Measurements from ENCODE around the gene DCLK1. TPM values are rescaled to one million over a fixed set of nuclear protein-coding genes. Genes with fewer than 3 reads are reported as not detected.
"Not testable (repeated sequence)": the region's sequence is repeated elsewhere in the genome, so short reads cannot be mapped to it uniquely, and the experiment has no call there.

Gene DCLK1
- total RNA-seq, 2 donors from 2014 or later: not detected

GRCh38 chr13:35966951-35967350, 164.2 kb downstream of the DCLK1 start:
- not testable (repeated sequence) for H3K4me3 Mint-ChIP-seq; H3K4me1 Mint-ChIP-seq; H3K27me3 Mint-ChIP-seq; ATAC-seq; DNase-seq; H3K27ac Mint-ChIP-seq; H3K9me3 ChIP-seq (ENCODE audit: control insufficient read depth, low read length, poor library complexity, severe bottlenecking); H3K36me3 Mint-ChIP-seq (ENCODE audit: low read depth)

DNA sequence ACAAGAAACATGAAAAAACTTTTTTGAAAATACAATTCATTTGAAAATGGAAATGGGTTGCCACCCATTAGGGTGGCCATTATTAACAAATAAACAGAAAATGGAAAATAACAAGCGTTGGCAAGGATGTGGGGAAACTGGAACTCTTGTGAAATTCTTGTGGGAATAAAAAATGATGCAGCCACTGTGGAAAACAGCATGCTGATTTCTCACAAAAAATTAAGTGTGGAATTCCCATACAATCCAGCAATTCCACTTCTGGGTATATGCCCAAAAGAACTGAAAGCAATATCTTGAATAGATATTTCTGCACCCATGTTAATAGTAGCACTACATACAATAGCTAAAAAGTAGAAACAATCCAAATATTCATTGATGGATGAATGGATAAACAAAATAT, 165.2 kb downstream of the DCLK1 start:
- Mint-ChIP-seq H3K36me3 (ENCODE audit: low read depth) (no peaks in the 10 kb centered on the region), H3K4me3 (no peak overlapping the region), H3K4me1 (no peaks in the 10 kb centered on the region), H3K27ac (no peak overlapping the region), H3K27me3 (peaks cover 2% of the 10 kb centered on the region)
- no peak for DNase-seq
- no peak for ATAC-seq
- no peaks in the 10 kb centered on the region for H3K9me3 ChIP-seq (ENCODE audit: control insufficient read depth, low read length, poor library complexity, severe bottlenecking)

DNA sequence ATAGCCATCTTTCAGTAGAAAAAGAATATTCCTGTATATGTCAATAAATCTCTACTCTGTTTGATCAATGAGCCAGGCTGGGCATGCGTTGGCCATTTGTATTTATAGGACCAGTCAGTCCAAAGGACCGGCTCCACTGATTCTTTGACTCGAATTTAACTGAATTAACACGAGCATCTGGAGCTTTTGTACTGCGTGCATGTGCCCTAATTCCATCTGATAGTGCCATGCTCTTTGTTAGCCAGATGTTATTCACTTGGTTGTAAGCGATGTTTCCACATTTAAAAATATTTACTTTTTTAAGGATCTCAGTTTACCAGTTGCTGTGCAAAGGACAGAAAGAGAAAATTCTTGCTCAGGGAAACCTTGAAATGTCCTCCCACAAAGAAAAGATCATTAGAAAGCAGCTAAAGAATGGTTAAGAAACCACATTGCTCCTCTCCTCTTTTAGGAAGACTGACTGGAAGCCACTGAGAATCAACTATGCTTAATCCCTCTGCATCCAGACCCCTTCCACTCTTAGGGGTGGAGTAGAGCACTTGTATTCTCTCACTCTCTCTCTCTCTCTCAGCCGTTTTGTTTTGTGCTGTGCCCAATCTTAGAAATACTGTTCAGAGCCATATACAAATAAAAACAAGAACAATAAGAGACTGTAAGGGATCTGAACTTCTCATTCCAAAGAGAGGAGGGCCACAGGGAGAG, 165.8 kb downstream of the DCLK1 start:
- Mint-ChIP-seq H3K36me3 (ENCODE audit: low read depth) (no peaks in the 10 kb centered on the region), H3K27me3 (no peaks in the 10 kb centered on the region), H3K4me3 (no peak overlapping the region), H3K27ac (no peak overlapping the region), H3K4me1 (no peaks in the 10 kb centered on the region)
- no peaks in the 10 kb centered on the region for H3K9me3 ChIP-seq (ENCODE audit: control insufficient read depth, low read length, poor library complexity, severe bottlenecking)
- no peak for ATAC-seq
- DNase-seq: no peak

GRCh38 chr13:35964863-35965180, 166.4 kb downstream of the DCLK1 start:
- no peaks in the 10 kb centered on the region for H3K4me1 Mint-ChIP-seq
- no peak for ATAC-seq

GRCh38 chr13:35964011-35964862, 166.9 kb downstream of the DCLK1 start:
- no peak for ATAC-seq
- H3K9me3 ChIP-seq (ENCODE audit: control insufficient read depth, low read length, poor library complexity, severe bottlenecking): no peaks in the 10 kb centered on the region
- Mint-ChIP-seq H3K27ac (no peak overlapping the region), H3K27me3 (no peaks in the 10 kb centered on the region), H3K36me3 (ENCODE audit: low read depth) (no peaks in the 10 kb centered on the region), H3K4me3 (no peak overlapping the region), H3K4me1 (no peaks in the 10 kb centered on the region)
- DNase-seq: no peak

More at GRCh38 chr13:35964863-35965180, 166.4 kb downstream of the DCLK1 start:
- no peak overlapping the region for H3K4me3 Mint-ChIP-seq
- H3K27ac Mint-ChIP-seq: no peak overlapping the region
- no peak for DNase-seq
- H3K36me3 Mint-ChIP-seq (ENCODE audit: low read depth): no peaks in the 10 kb centered on the region
- no peaks in the 10 kb centered on the region for H3K9me3 ChIP-seq (ENCODE audit: control insufficient read depth, low read length, poor library complexity, severe bottlenecking)
- no peaks in the 10 kb centered on the region for H3K27me3 Mint-ChIP-seq

DNA sequence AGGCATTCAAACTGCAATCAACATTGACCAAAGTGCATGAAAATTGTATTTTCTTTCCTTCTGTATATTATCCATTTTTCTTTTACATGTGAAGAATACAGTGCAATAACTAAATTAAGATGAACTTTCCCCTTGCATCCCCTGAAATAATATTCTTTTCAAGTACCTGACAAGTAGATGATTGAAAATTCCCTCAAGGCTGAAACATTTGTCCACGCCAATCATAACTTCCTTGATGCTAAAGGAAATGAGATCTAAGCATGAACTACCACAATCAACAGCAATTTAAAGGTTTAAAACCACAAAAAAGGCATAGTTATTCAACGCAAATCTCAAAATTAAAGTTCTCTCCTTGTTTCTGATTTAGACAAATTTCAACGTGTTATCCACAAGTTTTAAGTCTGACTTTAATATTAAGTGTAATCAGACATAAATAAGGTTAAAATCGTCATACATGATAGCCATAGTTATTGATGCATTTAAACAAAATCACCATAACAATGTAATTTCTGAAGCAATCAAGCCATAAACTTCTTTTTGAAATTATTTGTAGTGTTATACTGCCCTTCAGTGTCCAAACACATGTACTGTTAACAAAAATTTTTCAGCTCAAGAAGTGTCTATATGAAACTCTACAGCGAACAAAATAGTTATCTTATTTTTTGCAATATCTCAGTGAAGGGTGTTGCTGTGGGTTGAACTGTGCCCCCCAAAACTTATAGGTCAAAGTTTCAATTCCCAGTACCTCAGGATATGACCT, 169.5 kb downstream of the DCLK1 start:
- no peaks in the 10 kb centered on the region for H3K9me3 ChIP-seq (ENCODE audit: control insufficient read depth, low read length, poor library complexity, severe bottlenecking)
- ATAC-seq: no peak
- H3K36me3 Mint-ChIP-seq (ENCODE audit: low read depth): no peaks in the 10 kb centered on the region

GRCh38 chr13:35961002-35961401, 170.2 kb downstream of the DCLK1 start:
- Mint-ChIP-seq H3K36me3 (ENCODE audit: low read depth) (no peaks in the 10 kb centered on the region), H3K4me1 (no peaks in the 10 kb centered on the region), H3K4me3 (no peak overlapping the region), H3K27me3 (no peaks in the 10 kb centered on the region), H3K27ac (no peak overlapping the region)
- DNase-seq: no peak
- ATAC-seq: no peak
- H3K9me3 ChIP-seq (ENCODE audit: control insufficient read depth, low read length, poor library complexity, severe bottlenecking): no peaks in the 10 kb centered on the region

More for the DNA sequence above, 169.5 kb downstream of the DCLK1 start:
- no peaks in the 10 kb centered on the region for H3K27me3 Mint-ChIP-seq
- no peak overlapping the region for H3K4me3 Mint-ChIP-seq
- H3K27ac Mint-ChIP-seq: no peak overlapping the region
- no peaks in the 10 kb centered on the region for H3K4me1 Mint-ChIP-seq
- DNase-seq: no peak

DNA sequence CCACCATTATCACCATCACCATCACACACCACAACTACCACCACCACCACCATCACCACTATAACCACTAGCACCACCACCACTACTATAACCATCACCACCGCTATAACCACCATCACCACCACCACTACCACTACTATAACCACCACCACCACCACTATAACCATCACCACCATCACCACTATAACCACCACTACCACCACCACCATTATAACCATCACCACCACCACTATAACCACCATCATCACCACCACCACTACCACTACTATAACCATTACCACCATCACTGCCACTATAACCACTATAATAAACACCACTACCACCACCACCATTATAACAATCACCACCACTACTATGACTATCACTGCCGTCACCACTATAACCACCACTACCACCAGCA, 173.2 kb downstream of the DCLK1 start:
- Mint-ChIP-seq H3K4me1 (no peaks in the 10 kb centered on the region), H3K27me3 (no peaks in the 10 kb centered on the region), H3K27ac (no peak overlapping the region), H3K36me3 (ENCODE audit: low read depth) (no peaks in the 10 kb centered on the region), H3K4me3 (no peak overlapping the region)
- H3K9me3 ChIP-seq (ENCODE audit: control insufficient read depth, low read length, poor library complexity, severe bottlenecking): no peaks in the 10 kb centered on the region
- no peak for DNase-seq
- ATAC-seq: no peak

- no peak overlapping the region for H3K27ac Mint-ChIP-seq
- no peaks in the 10 kb centered on the region for H3K27me3 Mint-ChIP-seq
- no peaks in the 10 kb centered on the region for H3K9me3 ChIP-seq (ENCODE audit: control insufficient read depth, low read length, poor library complexity, severe bottlenecking)
- no peak for DNase-seq
- H3K36me3 Mint-ChIP-seq (ENCODE audit: low read depth): no peaks in the 10 kb centered on the region
- no peak overlapping the region for H3K4me3 Mint-ChIP-seq
- H3K4me1 Mint-ChIP-seq: no peaks in the 10 kb centered on the region
- ATAC-seq: no peak
These were observed 173.9 kb downstream of the DCLK1 start for GRCh38 chr13:35957241-35957731.

GRCh38 chr13:35956074-35956473, 175.1 kb downstream of the DCLK1 start:
- Mint-ChIP-seq H3K27me3 (no peaks in the 10 kb centered on the region), H3K4me1 (no peaks in the 10 kb centered on the region), H3K36me3 (ENCODE audit: low read depth) (no peaks in the 10 kb centered on the region), H3K27ac (no peak overlapping the region), H3K4me3 (no peak overlapping the region)
- no peak for ATAC-seq
- DNase-seq: no peak
- H3K9me3 ChIP-seq (ENCODE audit: control insufficient read depth, low read length, poor library complexity, severe bottlenecking): no peaks in the 10 kb centered on the region

GRCh38 chr13:35954207-35954560, 177.0 kb downstream of the DCLK1 start:
- H3K9me3 ChIP-seq (ENCODE audit: control insufficient read depth, low read length, poor library complexity, severe bottlenecking): no peaks in the 10 kb centered on the region
- no peak overlapping the region for H3K27ac Mint-ChIP-seq
- H3K4me1 Mint-ChIP-seq: no peaks in the 10 kb centered on the region
- DNase-seq (no peak), ATAC-seq (no peak)
- H3K4me3 Mint-ChIP-seq: no peak overlapping the region
- no peaks in the 10 kb centered on the region for H3K36me3 Mint-ChIP-seq (ENCODE audit: low read depth)
- H3K27me3 Mint-ChIP-seq: no peaks in the 10 kb centered on the region

GRCh38 chr13:35953537-35954206, 177.5 kb downstream of the DCLK1 start:
- ATAC-seq: no peak
- Mint-ChIP-seq H3K27ac (no peak overlapping the region), H3K27me3 (no peaks in the 10 kb centered on the region), H3K36me3 (ENCODE audit: low read depth) (no peaks in the 10 kb centered on the region), H3K4me3 (no peak overlapping the region), H3K4me1 (no peaks in the 10 kb centered on the region)
- DNase-seq: no peak
- H3K9me3 ChIP-seq (ENCODE audit: control insufficient read depth, low read length, poor library complexity, severe bottlenecking): no peaks in the 10 kb centered on the region

- no peaks in the 10 kb centered on the region for H3K9me3 ChIP-seq (ENCODE audit: control insufficient read depth, low read length, poor library complexity, severe bottlenecking)
- Mint-ChIP-seq H3K36me3 (ENCODE audit: low read depth) (no peaks in the 10 kb centered on the region), H3K4me3 (no peak overlapping the region), H3K27me3 (no peaks in the 10 kb centered on the region), H3K27ac (no peak overlapping the region), H3K4me1 (no peaks in the 10 kb centered on the region)
- DNase-seq (no peak), ATAC-seq (no peak)
These were observed 183.9 kb downstream of the DCLK1 start for GRCh38 chr13:35947315-35947714.

Data from T-helper 17 cell (primary cell).